ENCODE results near the gene PTGES3L. TPM values are rescaled to one million over a fixed set of nuclear protein-coding genes. Genes with fewer than 3 reads are reported as not detected.
"Not testable (repeated sequence)": the region's sequence is repeated elsewhere in the genome, so short reads cannot be mapped to it uniquely, and the experiment has no call there.

Gene PTGES3L
- total RNA-seq, 1 donor from 2014 or later = 3.9 TPM

DNA sequence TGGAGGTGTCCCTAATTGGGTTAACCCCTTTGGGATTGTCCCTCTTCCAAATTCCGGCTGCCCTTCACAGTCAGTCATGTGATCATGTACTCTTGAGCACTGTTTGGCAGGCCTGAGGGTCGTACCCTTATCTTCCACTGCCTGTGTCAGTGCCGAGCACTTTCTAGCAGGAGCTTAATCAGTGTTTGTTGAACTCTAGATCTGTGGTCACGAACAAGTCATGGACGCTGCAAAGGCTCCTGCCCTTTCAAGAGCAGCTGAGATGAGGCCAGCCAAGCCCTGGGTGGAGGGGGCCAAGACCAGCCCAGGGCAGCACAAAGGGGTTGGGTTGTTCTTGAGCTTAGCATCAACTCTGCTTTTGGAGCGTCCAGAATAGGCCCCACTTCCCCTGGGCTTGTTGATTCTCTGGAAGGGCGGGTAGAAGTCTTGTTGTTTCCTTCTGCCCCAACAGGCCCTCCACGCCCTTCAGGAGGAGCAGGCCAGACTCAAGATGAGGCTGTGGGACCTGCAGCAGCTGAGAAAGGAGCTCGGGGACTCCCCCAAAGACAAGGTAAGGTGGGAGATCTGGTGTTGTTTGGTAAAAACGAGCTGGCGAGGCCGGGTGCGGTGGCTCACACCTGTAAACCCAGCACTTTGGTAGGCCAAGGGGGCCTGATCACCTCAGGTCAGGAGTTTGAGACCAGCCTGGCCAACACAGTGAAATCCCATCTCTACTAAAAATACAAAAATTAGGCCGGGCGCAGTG, 32.0 kb upstream of the PTGES3L start:
- TF ChIP-seq, protein P1, sequence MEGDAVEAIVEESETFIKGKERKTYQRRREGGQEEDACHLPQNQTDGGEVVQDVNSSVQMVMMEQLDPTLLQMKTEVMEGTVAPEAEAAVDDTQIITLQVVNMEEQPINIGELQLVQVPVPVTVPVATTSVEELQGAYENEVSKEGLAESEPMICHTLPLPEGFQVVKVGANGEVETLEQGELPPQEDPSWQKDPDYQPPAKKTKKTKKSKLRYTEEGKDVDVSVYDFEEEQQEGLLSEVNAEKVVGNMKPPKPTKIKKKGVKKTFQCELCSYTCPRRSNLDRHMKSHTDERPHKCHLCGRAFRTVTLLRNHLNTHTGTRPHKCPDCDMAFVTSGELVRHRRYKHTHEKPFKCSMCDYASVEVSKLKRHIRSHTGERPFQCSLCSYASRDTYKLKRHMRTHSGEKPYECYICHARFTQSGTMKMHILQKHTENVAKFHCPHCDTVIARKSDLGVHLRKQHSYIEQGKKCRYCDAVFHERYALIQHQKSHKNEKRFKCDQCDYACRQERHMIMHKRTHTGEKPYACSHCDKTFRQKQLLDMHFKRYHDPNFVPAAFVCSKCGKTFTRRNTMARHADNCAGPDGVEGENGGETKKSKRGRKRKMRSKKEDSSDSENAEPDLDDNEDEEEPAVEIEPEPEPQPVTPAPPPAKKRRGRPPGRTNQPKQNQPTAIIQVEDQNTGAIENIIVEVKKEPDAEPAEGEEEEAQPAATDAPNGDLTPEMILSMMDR (IDR thresholded peaks at IDR 0.05) = no peak
- Mint-ChIP-seq H3K36me3 (ENCODE audit: low read depth) (peaks cover 18% of the 10 kb centered on the region), H3K4me1 (ENCODE audit: low read depth) (peaks cover 18% of the 10 kb centered on the region), H3K4me3 (ENCODE audit: unreplicated experiment) (no peak overlapping the region), H3K9me3 (ENCODE audit: low read depth) (no peaks in the 10 kb centered on the region), H3K27ac (ENCODE audit: unreplicated experiment) (no peak overlapping the region), H3K27me3 (ENCODE audit: low read depth) (no peaks in the 10 kb centered on the region)
- no peak for DNase-seq (ENCODE audit: low spot score)

DNA sequence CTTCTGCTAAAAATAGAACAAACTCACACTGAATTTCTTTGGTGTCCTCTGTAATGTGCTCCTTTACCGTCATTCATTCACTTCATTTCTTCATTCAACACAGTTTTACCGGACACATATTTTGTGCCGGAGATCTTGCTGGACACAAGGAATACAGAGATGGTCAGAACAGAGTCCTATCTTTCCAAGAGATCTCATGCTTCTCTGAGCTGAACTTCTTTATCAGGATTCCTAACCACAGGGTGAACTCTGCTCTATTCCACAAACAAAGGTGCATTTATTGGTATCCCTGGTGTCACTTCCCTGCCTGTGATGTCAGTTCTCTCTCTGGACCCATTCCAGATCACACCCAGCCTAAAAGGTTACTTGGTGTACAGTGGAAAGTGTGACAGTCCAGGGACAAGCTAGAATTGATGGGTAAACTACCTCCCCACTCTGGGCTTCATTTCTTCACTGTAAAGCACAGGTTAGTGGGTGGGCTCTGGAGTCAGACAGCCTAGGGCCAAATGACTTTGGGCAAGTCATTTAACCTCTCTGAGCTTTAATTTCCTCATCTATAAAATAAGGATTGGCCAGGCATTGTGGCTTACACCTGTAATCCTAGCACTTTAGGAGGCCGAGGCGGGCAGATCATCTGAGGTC, 30.9 kb upstream of the PTGES3L start:
- Mint-ChIP-seq H3K4me1 (ENCODE audit: low read depth) (peaks cover 26% of the 10 kb centered on the region), H3K27ac (ENCODE audit: unreplicated experiment) (no peak overlapping the region), H3K4me3 (ENCODE audit: unreplicated experiment) (no peak overlapping the region), H3K36me3 (ENCODE audit: low read depth) (peaks cover 15% of the 10 kb centered on the region), H3K27me3 (ENCODE audit: low read depth) (no peaks in the 10 kb centered on the region), H3K9me3 (ENCODE audit: low read depth) (no peaks in the 10 kb centered on the region)
- no peak for DNase-seq (ENCODE audit: low spot score)
- TF ChIP-seq, protein P1 (IDR thresholded peaks at IDR 0.05) = no peak

DNA sequence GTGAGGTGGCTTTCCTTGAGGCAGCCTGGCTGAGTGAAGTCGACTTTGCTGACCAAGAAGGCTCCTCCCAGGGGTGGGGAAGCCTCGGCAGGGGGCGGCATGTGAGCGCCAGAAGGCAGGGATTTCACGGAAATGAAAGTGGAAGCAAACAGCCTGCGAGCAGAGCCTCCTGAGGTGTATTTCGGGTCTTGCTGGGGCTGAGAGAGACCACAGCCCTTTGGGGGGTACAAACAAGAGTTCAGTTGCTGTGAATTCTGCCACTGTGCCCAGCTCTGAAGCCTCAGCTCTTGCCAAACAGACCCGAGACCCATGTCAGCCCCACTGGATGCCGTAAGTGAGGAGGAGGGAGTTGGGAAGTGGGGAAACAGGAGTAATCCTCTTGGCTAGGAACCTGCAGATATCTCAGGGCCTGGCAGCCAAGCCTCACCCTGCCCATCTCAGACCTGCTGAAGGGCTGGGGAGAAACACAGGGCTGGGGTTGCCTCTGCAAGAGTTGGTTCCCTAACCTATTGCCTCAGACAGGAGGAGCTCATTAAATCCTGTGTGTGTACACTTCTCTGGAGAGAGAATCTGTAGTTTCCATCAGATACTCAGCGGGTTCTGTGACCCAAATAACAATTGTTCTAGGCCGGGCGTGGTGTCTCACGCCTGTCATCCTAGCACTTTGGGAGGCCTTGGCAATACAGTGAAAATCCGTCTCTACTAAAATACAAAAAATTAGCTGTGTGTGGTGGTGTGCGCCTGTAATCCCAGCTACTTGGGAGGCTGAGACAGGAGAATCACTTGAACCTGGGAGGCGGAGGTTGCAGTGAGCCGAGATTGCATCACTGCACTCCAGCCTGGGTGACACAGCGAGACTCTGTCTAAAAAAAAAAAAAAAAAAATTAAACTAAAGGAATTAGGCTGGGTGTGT, 27.0 kb upstream of the PTGES3L start, which contains the start of gene IFI35:
Gene IFI35 (plus strand): TSS at position 146 of the 913 bp plus-strand sequence. CDS start 164 bp downstream, at position 310.
- Mint-ChIP-seq H3K4me1 (ENCODE audit: low read depth) (peaks cover 28% of the 10 kb centered on the region), H3K27ac (ENCODE audit: unreplicated experiment) (peak within 1 kb of the TSS; percentile 99), H3K36me3 (ENCODE audit: low read depth) (peaks cover 7% of the 10 kb centered on the region), H3K4me3 (ENCODE audit: unreplicated experiment) (peak within 1 kb of the TSS; percentile 91), H3K27me3 (ENCODE audit: low read depth) (no peaks in the 10 kb centered on the region), H3K9me3 (ENCODE audit: low read depth) (no peaks in the 10 kb centered on the region)
- TF ChIP-seq, protein P1 (IDR thresholded peaks at IDR 0.05) = peak; percentile 67
- peak; percentile 78 for DNase-seq (ENCODE audit: low spot score)

DNA sequence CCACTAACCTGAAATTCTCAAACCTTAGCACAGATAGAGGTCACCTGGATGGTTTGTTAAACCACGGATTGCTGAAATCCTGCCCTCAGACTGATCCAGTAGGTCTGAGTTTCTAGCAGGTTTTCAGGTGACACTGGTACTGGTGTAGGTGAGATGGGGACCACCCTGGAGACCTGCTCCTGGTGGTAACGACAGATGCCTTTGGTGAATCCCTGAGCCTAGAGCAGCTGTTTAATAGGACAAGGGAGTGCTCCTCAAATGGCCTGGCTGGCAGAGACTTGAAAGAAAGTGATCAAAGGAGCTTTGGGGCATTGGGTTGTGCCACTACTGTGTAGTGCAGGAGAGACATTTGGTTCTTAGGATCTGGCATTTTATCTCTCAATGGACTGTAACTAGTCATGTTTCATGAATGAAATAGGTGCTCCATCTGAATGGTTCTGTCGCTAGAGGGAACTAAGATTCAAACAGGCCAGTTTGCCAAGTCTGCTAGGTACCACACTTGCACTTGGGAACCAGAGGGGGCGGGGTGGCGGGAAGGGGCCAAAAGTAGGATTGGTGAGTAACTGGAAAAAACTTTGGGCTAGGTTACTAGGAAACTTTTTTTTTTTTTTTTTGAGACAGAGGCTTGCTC, 23.8 kb upstream of the PTGES3L start:
- Mint-ChIP-seq H3K36me3 (ENCODE audit: low read depth) (peaks cover 19% of the 10 kb centered on the region), H3K9me3 (ENCODE audit: low read depth) (no peaks in the 10 kb centered on the region), H3K27ac (ENCODE audit: unreplicated experiment) (peak overlapping the region; percentile 42), H3K27me3 (ENCODE audit: low read depth) (no peaks in the 10 kb centered on the region), H3K4me3 (ENCODE audit: unreplicated experiment) (no peak overlapping the region), H3K4me1 (ENCODE audit: low read depth) (peaks cover 48% of the 10 kb centered on the region)
- DNase-seq (ENCODE audit: low spot score) = no peak
- TF ChIP-seq, protein P1 (IDR thresholded peaks at IDR 0.05) = no peak

DNA sequence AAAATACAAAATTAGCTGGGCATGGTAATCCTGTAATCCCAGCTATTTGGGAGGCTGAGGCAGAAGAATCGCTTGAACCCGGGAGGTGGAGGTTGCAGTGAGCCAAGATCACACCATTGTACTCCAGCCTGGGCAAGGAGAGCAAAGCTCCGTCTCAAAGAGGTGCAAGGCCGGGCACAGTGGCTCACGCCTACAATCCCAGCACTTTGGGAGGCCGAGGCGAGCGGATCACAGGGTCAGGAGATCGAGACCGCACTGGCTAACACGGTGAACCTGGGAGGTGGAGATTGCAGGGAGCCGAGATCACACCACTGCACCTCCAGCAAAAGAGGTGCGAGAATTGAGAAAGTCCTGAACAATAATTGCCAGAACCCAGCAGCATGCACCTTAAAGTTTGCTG, 21.0 kb upstream of the PTGES3L start:
- peak overlapping the region; percentile 63 for H3K27ac Mint-ChIP-seq (ENCODE audit: unreplicated experiment)
- not testable (repeated sequence) for H3K4me3 Mint-ChIP-seq (ENCODE audit: unreplicated experiment); H3K27me3 Mint-ChIP-seq (ENCODE audit: low read depth); H3K9me3 Mint-ChIP-seq (ENCODE audit: low read depth)
- peak; percentile 59 for DNase-seq (ENCODE audit: low spot score)
- peaks cover 20% of the 10 kb centered on the region for H3K36me3 Mint-ChIP-seq (ENCODE audit: low read depth)
- peaks cover 44% of the 10 kb centered on the region for H3K4me1 Mint-ChIP-seq (ENCODE audit: low read depth)
